ENCODE results near the gene SLC30A2.
"Not testable (repeated sequence)": the region's sequence is repeated elsewhere in the genome, so short reads cannot be mapped to it uniquely, and the experiment has no call there.

SLC30A2 gene, protein sequence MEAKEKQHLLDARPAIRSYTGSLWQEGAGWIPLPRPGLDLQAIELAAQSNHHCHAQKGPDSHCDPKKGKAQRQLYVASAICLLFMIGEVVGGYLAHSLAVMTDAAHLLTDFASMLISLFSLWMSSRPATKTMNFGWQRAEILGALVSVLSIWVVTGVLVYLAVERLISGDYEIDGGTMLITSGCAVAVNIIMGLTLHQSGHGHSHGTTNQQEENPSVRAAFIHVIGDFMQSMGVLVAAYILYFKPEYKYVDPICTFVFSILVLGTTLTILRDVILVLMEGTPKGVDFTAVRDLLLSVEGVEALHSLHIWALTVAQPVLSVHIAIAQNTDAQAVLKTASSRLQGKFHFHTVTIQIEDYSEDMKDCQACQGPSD

DNA sequence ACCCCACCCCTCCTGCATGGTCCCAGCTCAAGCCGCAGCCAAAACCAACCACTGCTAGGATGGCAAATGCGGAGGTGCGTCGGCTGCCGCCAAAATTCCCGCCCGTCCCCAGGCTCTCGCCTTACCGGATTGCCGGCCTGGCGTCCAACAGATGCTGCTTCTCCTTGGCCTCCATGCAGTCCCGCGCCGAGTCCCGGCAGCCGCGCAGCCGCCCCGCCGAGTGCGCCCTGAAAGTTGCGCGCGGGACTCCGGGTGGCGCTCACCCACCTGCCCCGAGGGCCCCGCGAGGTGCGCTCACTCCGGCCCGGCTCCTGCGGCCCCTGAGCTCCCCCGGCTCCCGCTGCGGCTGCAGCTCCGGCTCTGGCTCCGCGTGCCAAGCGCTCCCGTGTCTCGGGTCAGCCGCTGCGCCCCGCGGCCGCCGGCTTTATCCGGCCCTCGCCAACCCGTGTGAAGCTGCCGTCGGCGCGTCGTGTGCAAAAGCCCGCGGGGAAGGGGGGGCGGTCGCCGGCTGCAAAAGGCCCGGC is at the start of gene SLC30A2:
Gene SLC30A2 (minus strand): TSS at position 397 of the 524 bp plus-strand sequence. CDS start 222 bp downstream, at position 175.
- no peak for TF ChIP-seq ZFX (IDR thresholded peaks at IDR 0.05; ENCODE audit: borderline replicate concordance)
- TF ChIP-seq, protein P1, sequence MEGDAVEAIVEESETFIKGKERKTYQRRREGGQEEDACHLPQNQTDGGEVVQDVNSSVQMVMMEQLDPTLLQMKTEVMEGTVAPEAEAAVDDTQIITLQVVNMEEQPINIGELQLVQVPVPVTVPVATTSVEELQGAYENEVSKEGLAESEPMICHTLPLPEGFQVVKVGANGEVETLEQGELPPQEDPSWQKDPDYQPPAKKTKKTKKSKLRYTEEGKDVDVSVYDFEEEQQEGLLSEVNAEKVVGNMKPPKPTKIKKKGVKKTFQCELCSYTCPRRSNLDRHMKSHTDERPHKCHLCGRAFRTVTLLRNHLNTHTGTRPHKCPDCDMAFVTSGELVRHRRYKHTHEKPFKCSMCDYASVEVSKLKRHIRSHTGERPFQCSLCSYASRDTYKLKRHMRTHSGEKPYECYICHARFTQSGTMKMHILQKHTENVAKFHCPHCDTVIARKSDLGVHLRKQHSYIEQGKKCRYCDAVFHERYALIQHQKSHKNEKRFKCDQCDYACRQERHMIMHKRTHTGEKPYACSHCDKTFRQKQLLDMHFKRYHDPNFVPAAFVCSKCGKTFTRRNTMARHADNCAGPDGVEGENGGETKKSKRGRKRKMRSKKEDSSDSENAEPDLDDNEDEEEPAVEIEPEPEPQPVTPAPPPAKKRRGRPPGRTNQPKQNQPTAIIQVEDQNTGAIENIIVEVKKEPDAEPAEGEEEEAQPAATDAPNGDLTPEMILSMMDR (IDR thresholded peaks at IDR 0.05): no peak
- H3K27ac ChIP-seq: no peak within 1 kb of the TSS

DNA sequence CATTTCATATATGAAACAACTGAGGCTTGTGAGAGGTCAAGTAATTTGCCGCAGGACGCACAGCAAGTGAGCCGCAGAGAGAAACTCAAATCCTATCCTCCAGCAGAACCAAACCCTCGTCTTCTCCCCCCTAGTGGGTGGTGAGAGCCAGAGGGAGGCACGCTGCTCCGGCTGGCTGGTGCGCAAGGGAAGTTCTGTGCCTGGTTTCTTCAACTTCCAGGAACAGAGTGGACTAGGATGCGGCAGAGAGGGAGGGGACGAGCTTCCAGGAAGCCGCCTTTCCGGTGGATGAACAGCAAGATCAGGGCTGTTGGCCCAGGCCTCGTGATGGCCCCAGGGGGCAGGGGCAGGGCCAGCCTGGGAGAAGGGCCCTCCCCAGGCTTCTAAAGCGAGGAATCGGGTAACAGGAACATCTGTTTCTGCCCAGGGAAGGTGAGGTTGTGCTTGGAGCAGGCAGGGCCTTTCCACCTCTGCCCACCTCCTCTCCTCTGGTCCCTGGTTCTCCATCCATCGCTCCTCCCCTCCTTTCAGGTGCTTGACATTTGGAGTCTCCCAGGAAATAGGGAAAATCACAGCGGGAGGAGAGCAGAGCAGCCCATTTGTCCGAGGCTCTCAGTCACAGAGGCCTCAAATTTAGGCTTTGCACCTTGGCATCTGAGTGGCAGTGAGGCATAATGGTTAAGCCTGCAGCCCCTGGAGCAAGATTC is 48.9 kb upstream of the SLC30A2 start:
- TF ChIP-seq, protein P1 (IDR thresholded peaks at IDR 0.05): no peak
- no peak for TF ChIP-seq ZFX (IDR thresholded peaks at IDR 0.05; ENCODE audit: borderline replicate concordance)
- H3K27ac ChIP-seq: no peak overlapping the region

DNA sequence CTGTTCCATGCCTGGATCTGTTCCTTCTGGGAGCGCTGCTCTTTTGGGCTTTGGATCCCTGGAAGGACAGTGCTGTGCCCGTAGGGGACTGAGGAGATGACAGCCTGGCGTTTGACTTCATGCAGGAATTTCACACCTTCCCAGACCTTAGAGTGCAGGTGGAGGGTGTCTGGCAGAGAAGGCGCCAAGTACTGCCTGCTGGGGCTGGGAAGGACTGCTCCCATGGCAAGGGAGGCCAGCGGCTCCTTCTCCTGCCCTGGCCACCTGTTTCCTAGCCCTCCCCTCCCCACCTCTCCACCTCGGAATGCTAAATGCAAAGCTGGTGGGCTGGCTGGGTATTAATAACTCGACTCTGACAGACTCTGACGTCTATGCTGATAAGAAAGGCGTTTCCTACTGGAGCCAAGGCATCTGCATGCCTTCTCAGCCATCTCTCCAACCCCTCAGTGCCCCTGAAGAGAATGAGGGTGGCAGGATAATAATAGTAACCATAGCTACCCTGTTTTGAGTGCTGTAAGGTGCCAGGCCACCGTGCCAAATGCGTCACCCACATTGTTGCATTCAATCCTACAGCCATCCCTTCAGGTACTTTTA is 48.3 kb upstream of the SLC30A2 start:
- TF ChIP-seq, protein P1 (IDR thresholded peaks at IDR 0.05): no peak
- TF ChIP-seq ZFX (IDR thresholded peaks at IDR 0.05; ENCODE audit: borderline replicate concordance): no peak
- H3K27ac ChIP-seq: no peak overlapping the region

DNA sequence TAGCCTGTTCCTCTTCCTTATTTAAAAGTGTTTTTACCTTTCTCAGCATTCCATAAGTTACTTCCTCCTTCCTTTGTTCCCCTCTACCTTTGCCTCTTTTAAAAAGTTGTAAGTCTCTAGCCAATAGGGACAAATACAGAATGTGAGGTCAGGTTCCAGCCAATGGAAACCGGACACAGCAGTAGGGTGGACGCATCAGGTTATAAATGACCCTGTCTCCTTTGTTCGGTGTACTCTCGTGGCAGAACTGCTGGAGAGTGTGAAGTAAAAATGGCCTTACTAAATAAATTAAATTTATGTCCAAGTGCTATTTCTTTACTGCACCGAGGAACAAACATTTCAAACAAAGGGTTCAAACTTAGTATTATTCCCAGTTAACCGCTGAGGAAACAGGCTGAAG is 47.7 kb upstream of the SLC30A2 start:
- H3K27ac ChIP-seq: not testable (repeated sequence)

DNA sequence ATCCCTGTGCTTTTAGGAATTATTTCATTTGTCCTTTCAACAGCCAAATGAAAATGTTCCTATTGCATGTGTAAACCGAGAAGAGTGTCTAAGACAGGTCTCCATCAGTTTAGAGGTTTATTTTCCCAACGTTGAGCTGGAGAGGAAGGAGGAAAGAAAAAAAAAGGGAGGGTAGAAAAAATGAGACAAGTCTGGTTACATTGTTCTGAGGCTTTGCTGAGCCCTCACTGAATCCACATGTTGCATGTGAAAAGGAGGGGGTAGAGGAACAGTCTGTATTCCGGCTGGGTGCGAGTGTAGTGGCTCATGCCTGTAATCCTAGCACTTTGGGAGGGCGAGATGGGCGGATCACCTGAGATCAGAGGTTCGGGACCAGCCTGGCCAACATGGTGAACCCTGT is 46.5 kb upstream of the SLC30A2 start:
- TF ChIP-seq, protein P1 (IDR thresholded peaks at IDR 0.05): no peak
- TF ChIP-seq ZFX (IDR thresholded peaks at IDR 0.05; ENCODE audit: borderline replicate concordance): no peak
- H3K27ac ChIP-seq: no peak overlapping the region

DNA sequence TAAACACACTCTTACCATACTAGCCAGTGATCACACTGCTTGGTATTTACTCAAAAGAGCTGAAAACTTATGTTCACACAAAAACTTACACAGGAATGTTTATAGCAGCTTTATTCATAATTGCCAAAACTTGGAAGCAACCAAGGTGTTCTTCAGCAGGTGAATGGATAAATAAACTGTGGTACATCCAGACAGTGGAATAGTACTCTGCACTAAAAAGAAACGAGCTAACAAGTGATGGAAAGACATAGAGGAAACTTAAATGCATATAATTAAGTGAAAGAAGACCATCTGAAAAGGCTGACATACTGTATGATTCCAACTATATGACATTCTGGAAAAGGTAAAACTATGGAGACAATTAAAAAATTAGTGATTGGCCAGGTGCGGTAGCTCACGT is 45.0 kb upstream of the SLC30A2 start:
- TF ChIP-seq, protein P1 (IDR thresholded peaks at IDR 0.05): no peak
- no peak for TF ChIP-seq ZFX (IDR thresholded peaks at IDR 0.05; ENCODE audit: borderline replicate concordance)
- H3K27ac ChIP-seq: no peak overlapping the region

DNA sequence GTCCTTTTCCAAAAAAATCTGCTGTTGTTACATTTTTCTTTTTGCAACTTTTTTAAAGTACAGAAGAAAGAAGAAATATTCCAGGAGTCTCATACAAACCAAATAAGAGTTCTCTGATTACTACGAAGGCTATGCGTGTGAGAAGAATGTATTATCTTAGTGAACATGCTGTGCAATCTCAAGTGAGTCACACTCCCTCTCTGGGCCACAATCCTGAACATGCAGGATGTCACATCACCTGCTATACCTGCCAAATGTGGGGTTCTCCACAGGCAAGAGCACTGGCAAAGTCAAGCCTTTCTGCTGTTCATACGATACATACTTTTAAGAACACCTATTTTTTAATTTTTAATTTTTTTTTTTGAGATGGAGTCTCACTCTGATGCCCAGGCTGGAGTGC is 43.2 kb upstream of the SLC30A2 start:
- no peak overlapping the region for H3K27ac ChIP-seq
- no peak for TF ChIP-seq ZFX (IDR thresholded peaks at IDR 0.05; ENCODE audit: borderline replicate concordance)
- TF ChIP-seq, protein P1 (IDR thresholded peaks at IDR 0.05): no peak

Measured in 22Rv1 (cell line).